CD4-positive, alpha-beta T cell (primary cell): ENCODE data around the gene KIF14. TPM values are rescaled to one million over a fixed set of nuclear protein-coding genes. Genes with fewer than 3 reads are reported as not detected.

Experiments used
- ATAC-seq: fragments of 200-7000 bp; cut with Tn5 transposase; one replicate; pipeline ENCODE4 v1.10.0; 2022; ENCODE audit warnings: mild to moderate bottlenecking; ENCODE audit not compliant: poor library complexity
- CTCF ChIA-PET: fragments of 350-600 bp; sonication (Branson Sonifier 250); formaldehyde crosslinking; loops from one replicate; lab custom pipeline; 2021; ENCODE audit warnings: antibody characterized with exemption, inconsistent platforms; lab: Charles Lee
- POLR2A ChIA-PET: fragments of 350-600 bp; sonication (Branson Sonifier 250); formaldehyde crosslinking; loops from one replicate; lab custom pipeline; 2021; ENCODE audit warnings: antibody characterized with exemption, inconsistent platforms; lab: Charles Lee
- DNase-seq, 14 experiments: peaks; one replicate each; pipeline ENCODE4 v3.0.0-alpha.2; 2013 to 2020; ENCODE audit warnings: mixed read lengths in 2 of 14
- H3K27ac ChIP-seq, 2 donors: one replicate each; pipeline versions ENCODE4 v1.5.1 to v1.7.0; 2013; ENCODE audit warnings: low read length in 2 of 2, low read depth in 1 of 2, mild to moderate bottlenecking in 1 of 2
- H3K27me3 ChIP-seq, 2 experiments: 1 replicate in 1 of 2; 2 replicates in 1 of 2; pipeline versions ENCODE4 v1.6.1 to v1.7.0; 2013; ENCODE audit warnings: low read length in 2 of 2, control low read depth in 1 of 2, mild to moderate bottlenecking in 1 of 2, moderate library complexity in 1 of 2; ENCODE audit not compliant: insufficient read depth in 2 of 2, control insufficient read depth in 1 of 2
- H3K36me3 ChIP-seq: one replicate; pipeline ENCODE4 v1.6.1; 2013; ENCODE audit warnings: low read length, control low read depth; ENCODE audit not compliant: insufficient read depth
- H3K4me1 ChIP-seq: one replicate; pipeline ENCODE4 v1.6.1; 2013; ENCODE audit warnings: low read length, control low read depth; ENCODE audit not compliant: insufficient read depth
- H3K4me3 ChIP-seq: one replicate; pipeline ENCODE4 v1.5.1; 2013; ENCODE audit warnings: mild to moderate bottlenecking, low read length, moderate library complexity
- H3K9me3 ChIP-seq, 2 experiments: 1 replicate in 1 of 2; 2 replicates in 1 of 2; pipeline versions ENCODE4 v1.6.1 to v1.7.0; 2013; ENCODE audit warnings: low read length in 2 of 2, mild to moderate bottlenecking in 2 of 2, control low read depth in 1 of 2, moderate library complexity in 1 of 2; ENCODE audit not compliant: control insufficient read depth in 1 of 2, insufficient read depth in 1 of 2
- H3K27ac Mint-ChIP-seq: one replicate; pipeline ENCODE4 v1.8.0; 2020; ENCODE audit warnings: mixed read lengths
- H3K27me3 Mint-ChIP-seq: one replicate; pipeline ENCODE4 v1.8.0; 2021; ENCODE audit warnings: mixed read lengths
- H3K36me3 Mint-ChIP-seq: one replicate; pipeline ENCODE4 v1.8.0; 2021; ENCODE audit warnings: low read depth, mixed read lengths
- H3K4me1 Mint-ChIP-seq: one replicate; pipeline ENCODE4 v1.8.0; 2021; ENCODE audit warnings: low read depth, mixed read lengths
- H3K4me3 Mint-ChIP-seq: one replicate; pipeline ENCODE4 v1.8.0; 2020; ENCODE audit warnings: mild to moderate bottlenecking, mixed read lengths
- H3K9me3 Mint-ChIP-seq: one replicate; pipeline ENCODE4 v1.8.0; 2020; ENCODE audit warnings: mixed read lengths
- CTCF ChIP-seq: fragments of 200-600 bp; IDR thresholded peaks from one replicate; pipeline ENCODE4 v1.8.0; 2022; ENCODE audit warnings: antibody characterized with exemption, mild to moderate bottlenecking
- intact Hi-C, 2 experiments: fragments of 100-400 bp; cut with DNase I in 1 of 2; cut with micrococcal nuclease in 1 of 2; formaldehyde crosslinking; loops; one replicate each; pipeline versions ENCODE4 v1.15.1 to v1.9.0; 2023 to 2025; cut with DNase I, micrococcal nuclease
- total RNA-seq, 174 experiments: library from RNA in 2 of 174; stranded (reverse) in 2 of 174; gene quantifications; one replicate each; pipeline ENCODE4 v1.2.3 and lab custom pipeline; 2021 to 2026

The KIF14 gene
- total RNA-seq, 2 experiments from 2014 or later = 0.11 TPM

GRCh38 chr1:200646515-200646914 is 26.0 kb upstream of the KIF14 start:
- Mint-ChIP-seq H3K27ac (no peak overlapping the region), H3K27me3 (no peaks in the 10 kb centered on the region), H3K4me3 (no peak overlapping the region), H3K9me3 (no peaks in the 10 kb centered on the region), H3K4me1 (no peaks in the 10 kb centered on the region), H3K36me3 (peaks cover 55% of the 10 kb centered on the region)
- ATAC-seq = no peak
- Histone ChIP-seq H3K4me3 (no peak overlapping the region), H3K27ac (no peak overlapping the region), H3K9me3 (no peaks in the 10 kb centered on the region), H3K27me3 (no peaks in the 10 kb centered on the region), H3K4me1 (no peaks in the 10 kb centered on the region), H3K36me3 (peaks cover 32% of the 10 kb centered on the region)
- ChIA-PET CTCF (no interaction called here), POLR2A (interaction anchor here (1.2 kb wide), 1 partner anchor 24 kb away, joined by 3 read pairs; the partner anchor contains the start of gene DDX59)
- intact Hi-C loops = no loop called here
- DNase-seq = no peak
- TF ChIP-seq CTCF = no peak

- H3K4me3 Mint-ChIP-seq = no peak overlapping the region
- H3K4me1 ChIP-seq = no peaks in the 10 kb centered on the region
- no peak for TF ChIP-seq CTCF
- no peak overlapping the region for H3K27ac ChIP-seq
- intact Hi-C loops = no loop called here
- ATAC-seq (no peak), DNase-seq (no peak)
- H3K27me3 ChIP-seq = no peaks in the 10 kb centered on the region
- POLR2A ChIA-PET = no interaction called here
- no peaks in the 10 kb centered on the region for H3K9me3 ChIP-seq
- peaks cover 55% of the 10 kb centered on the region for H3K36me3 Mint-ChIP-seq
- no peaks in the 10 kb centered on the region for H3K27me3 Mint-ChIP-seq
- H3K27ac Mint-ChIP-seq = no peak overlapping the region
- CTCF ChIA-PET = no interaction called here
- no peak overlapping the region for H3K4me3 ChIP-seq
- no peaks in the 10 kb centered on the region for H3K4me1 Mint-ChIP-seq
- H3K36me3 ChIP-seq = peaks cover 28% of the 10 kb centered on the region
- H3K9me3 Mint-ChIP-seq = no peaks in the 10 kb centered on the region
These were observed 23.5 kb upstream of the KIF14 start for GRCh38 chr1:200644021-200644420.

- TF ChIP-seq CTCF = no peak
- CTCF ChIA-PET = interaction anchor here (0.9 kb wide), 1 partner anchor 25 kb away, joined by 3 read pairs; no protein-coding TSS in a partner anchor
- Histone ChIP-seq H3K36me3 (peaks cover 15% of the 10 kb centered on the region), H3K4me3 (no peak overlapping the region), H3K9me3 (no peaks in the 10 kb centered on the region), H3K27ac (no peak overlapping the region), H3K27me3 (no peaks in the 10 kb centered on the region), H3K4me1 (no peaks in the 10 kb centered on the region)
- no peaks in the 10 kb centered on the region for H3K27me3 Mint-ChIP-seq
- no peaks in the 10 kb centered on the region for H3K4me1 Mint-ChIP-seq
- ATAC-seq (no peak), DNase-seq (peak in 1 of 14 experiments; percentile 19)
- POLR2A ChIA-PET = no interaction called here
- no peak overlapping the region for H3K27ac Mint-ChIP-seq
- H3K36me3 Mint-ChIP-seq = peaks cover 48% of the 10 kb centered on the region
- intact Hi-C loops = no loop called here
- no peaks in the 10 kb centered on the region for H3K9me3 Mint-ChIP-seq
- no peak overlapping the region for H3K4me3 Mint-ChIP-seq
These were observed 21.9 kb upstream of the KIF14 start for GRCh38 chr1:200642481-200642880.
